WTC11 (cell line): ENCODE measurements around the gene TCF12. TPM values are rescaled to one million over a fixed set of nuclear protein-coding genes. Genes with fewer than 3 reads are reported as not detected.

ENCODE experiments used
- ATAC-seq: fragments of 200-7000 bp; cut with Tn5 transposase; 2 replicates; pipeline ENCODE4 v1.10.0; 2021; ENCODE audit warnings: mild to moderate bottlenecking, moderate library complexity
- CTCF ChIA-PET: fragments of 300-600 bp; sonication (Branson Sonifier 250); formaldehyde crosslinking; loops from one replicate; lab custom pipeline; 2021; ENCODE audit warnings: antibody characterized with exemption; lab: Charles Lee
- POLR2A ChIA-PET: fragments of 350-600 bp; sonication (Branson Sonifier 250); formaldehyde crosslinking; loops from one replicate; lab custom pipeline; 2021; ENCODE audit warnings: antibody characterized with exemption; lab: Charles Lee
- DNase-seq: peaks from one replicate; pipeline ENCODE4 v3.0.0; 2021; ENCODE audit warnings: low spot score
- H3K27ac Mint-ChIP-seq: 2 replicates; pipeline ENCODE4 v1.8.0; 2021; ENCODE audit warnings: mixed read lengths
- H3K27me3 Mint-ChIP-seq: 2 replicates; pipeline ENCODE4 v1.8.0; 2021; ENCODE audit warnings: low read depth, mild to moderate bottlenecking, moderate library complexity, mixed read lengths
- H3K36me3 Mint-ChIP-seq: 2 replicates; pipeline ENCODE4 v1.8.0; 2021; ENCODE audit warnings: mixed read lengths
- H3K4me1 Mint-ChIP-seq: 2 replicates; pipeline ENCODE4 v1.8.0; 2022; ENCODE audit warnings: mixed read lengths
- H3K4me3 Mint-ChIP-seq: 2 replicates; pipeline ENCODE4 v1.8.0; 2021; ENCODE audit warnings: mild to moderate bottlenecking, moderate library complexity, mixed read lengths
- H3K9me3 Mint-ChIP-seq: 2 replicates; pipeline ENCODE4 v1.8.0; 2021; ENCODE audit warnings: mixed read lengths
- ATF1 ChIP-seq: sonication (generic); formaldehyde crosslinking; IDR thresholded peaks from 2 replicates; pipeline ENCODE4 v1.8.1; 2023; ENCODE audit warnings: mild to moderate bottlenecking, moderate library complexity, missing genetic modification reagents
- ATF3 ChIP-seq: sonication (generic); formaldehyde crosslinking; conservative IDR thresholded peaks from 2 replicates; pipeline ENCODE4 v1.8.1; 2022; ENCODE audit warnings: mild to moderate bottlenecking, missing genetic modification reagents
- ELF4 ChIP-seq: sonication (generic); formaldehyde crosslinking; IDR thresholded peaks from 2 replicates; pipeline ENCODE4 v1.8.1; 2022; ENCODE audit warnings: low read depth, mild to moderate bottlenecking, moderate library complexity, missing genetic modification reagents
- ERG ChIP-seq: fragments of 250-450 bp; sonication (Bioruptor Pico); IDR thresholded peaks from 2 replicates; pipeline ENCODE4 v1.8.0; 2021; ENCODE audit warnings: mild to moderate bottlenecking
- FOXP4 ChIP-seq: sonication (generic); formaldehyde crosslinking; IDR thresholded peaks from 2 replicates; pipeline ENCODE4 v1.8.0; 2022; ENCODE audit warnings: mild to moderate bottlenecking, missing genetic modification reagents
- HMGXB4 ChIP-seq: sonication (generic); formaldehyde crosslinking; IDR thresholded peaks from 2 replicates; pipeline ENCODE4 v1.8.1; 2023; ENCODE audit warnings: mild to moderate bottlenecking, moderate library complexity, missing genetic modification reagents
- MAX ChIP-seq: sonication (generic); formaldehyde crosslinking; IDR thresholded peaks from 2 replicates; pipeline ENCODE4 v1.8.0; 2022; ENCODE audit warnings: mild to moderate bottlenecking, missing genetic modification reagents
- MLX ChIP-seq: sonication (generic); formaldehyde crosslinking; IDR thresholded peaks from 2 replicates; pipeline ENCODE4 v1.8.1; 2023; ENCODE audit warnings: mild to moderate bottlenecking, missing genetic modification reagents, moderate library complexity
- PRDM15 ChIP-seq: sonication (generic); formaldehyde crosslinking; IDR thresholded peaks from 2 replicates; pipeline ENCODE4 v1.8.0; 2022; ENCODE audit warnings: missing genetic modification reagents
- RELA ChIP-seq: sonication (generic); formaldehyde crosslinking; IDR thresholded peaks from 2 replicates; pipeline ENCODE4 v1.8.1; 2022; ENCODE audit warnings: missing genetic modification reagents, mild to moderate bottlenecking, borderline replicate concordance
- SMAD4 ChIP-seq: sonication (generic); formaldehyde crosslinking; IDR thresholded peaks from 2 replicates; pipeline ENCODE4 v1.8.0; 2022; ENCODE audit warnings: mild to moderate bottlenecking, missing genetic modification reagents
- SOX15 ChIP-seq: fragments of 250-450 bp; sonication (Bioruptor Pico); IDR thresholded peaks from 2 replicates; pipeline ENCODE4 v1.9.0; 2021; ENCODE audit warnings: mild to moderate bottlenecking
- TCF7 ChIP-seq: sonication (generic); formaldehyde crosslinking; IDR thresholded peaks from 2 replicates; pipeline ENCODE4 v1.8.0; 2022; ENCODE audit warnings: mild to moderate bottlenecking, low read depth, missing genetic modification reagents, moderate library complexity
- ZBTB43 ChIP-seq: sonication (generic); formaldehyde crosslinking; IDR thresholded peaks from 2 replicates; pipeline ENCODE4 v1.8.1; 2023; ENCODE audit warnings: mild to moderate bottlenecking, missing genetic modification reagents
- ZNF121 ChIP-seq: sonication (generic); formaldehyde crosslinking; IDR thresholded peaks from 2 replicates; pipeline ENCODE4 v1.8.0; 2023; ENCODE audit warnings: missing genetic modification reagents
- ZNF138 ChIP-seq: sonication (generic); formaldehyde crosslinking; conservative IDR thresholded peaks from 2 replicates; pipeline ENCODE4 v1.8.1; 2022; ENCODE audit warnings: mild to moderate bottlenecking, moderate library complexity, missing genetic modification reagents
- ZNF263 ChIP-seq: sonication (generic); formaldehyde crosslinking; IDR thresholded peaks from 2 replicates; pipeline ENCODE4 v1.8.1; 2022; ENCODE audit warnings: low read depth, mild to moderate bottlenecking, moderate library complexity, missing genetic modification reagents
- ZNF281 ChIP-seq: sonication (generic); formaldehyde crosslinking; IDR thresholded peaks from 2 replicates; pipeline ENCODE4 v1.8.0; 2023; ENCODE audit warnings: mild to moderate bottlenecking, missing genetic modification reagents
- ZNF317 ChIP-seq: sonication (generic); formaldehyde crosslinking; IDR thresholded peaks from 2 replicates; pipeline ENCODE4 v1.8.1; 2023; ENCODE audit warnings: low read depth, mild to moderate bottlenecking, moderate library complexity, missing genetic modification reagents, borderline replicate concordance
- total RNA-seq: library from RNA; stranded (reverse); gene quantifications from 3 replicates; pipeline ENCODE4 v1.2.3, GENCODE V29; 2021

Gene TCF12
- total RNA-seq, 1 experiment from 2014 or later: 73.2 TPM

- Mint-ChIP-seq H3K4me1 (peaks cover 16% of the 10 kb centered on the region), H3K27ac (no peak overlapping the region), H3K9me3 (no peaks in the 10 kb centered on the region), H3K36me3 (no peaks in the 10 kb centered on the region)
- ChIA-PET CTCF (interaction anchor here (0.8 kb wide), 1 partner anchor 9 kb away, joined by 3 read pairs; no protein-coding TSS in a partner anchor), POLR2A (no interaction called here)
- DNase-seq: no peak
- TF ChIP-seq ZNF121 (CRISPR knock-in tag) (no peak), ZNF138 (CRISPR knock-in tag) (no peak), ERG (CRISPR knock-in tag) (no peak), MAX (CRISPR knock-in tag) (no peak), ELF4 (CRISPR knock-in tag) (no peak), ATF1 (CRISPR knock-in tag) (no peak), ZNF263 (CRISPR knock-in tag) (no peak), SOX15 (CRISPR knock-in tag) (no peak), ATF3 (CRISPR knock-in tag) (no peak), RELA (CRISPR knock-in tag) (no peak), ZBTB43 (no peak), TCF7 (CRISPR knock-in tag) (no peak), SMAD4 (CRISPR knock-in tag) (no peak), ZNF281 (CRISPR knock-in tag) (no peak), MLX (no peak), ZNF317 (CRISPR knock-in tag) (no peak), PRDM15 (CRISPR knock-in tag) (no peak), HMGXB4 (CRISPR knock-in tag) (no peak), FOXP4 (CRISPR knock-in tag) (no peak)
- TF ChIP-seq, all 79 proteins: peak for 0
- no peaks in the 10 kb centered on the region for H3K27me3 Mint-ChIP-seq
- no peak overlapping the region for H3K4me3 Mint-ChIP-seq
- no peak for ATAC-seq
These were observed 163.7 kb downstream of the TCF12 start for GRCh38 chr15:57082054-57082728.
